Smooth muscle cell (in vitro differentiated cells): ENCODE data around the gene MAST3. TPM values are rescaled to one million over a fixed set of nuclear protein-coding genes. Genes with fewer than 3 reads are reported as not detected.

Source experiments
- DNase-seq: peaks from one replicate; lab custom pipeline; 2025; ENCODE audit not compliant: unreplicated experiment; lab: John Stamatoyannopoulos, UW
- H2AFZ ChIP-seq: fragments of 200-600 bp; sonication (generic); 2 replicates; pipeline ENCODE4 v1.6.0; 2016; ENCODE audit warnings: antibody characterized with exemption, low read depth, mild to moderate bottlenecking
- H3F3A ChIP-seq: fragments of 200-600 bp; sonication (generic); 2 replicates; pipeline ENCODE4 v1.6.0; 2017; ENCODE audit warnings: antibody characterized with exemption, low read depth
- H3K27ac ChIP-seq: fragments of 200-600 bp; sonication (generic); 2 replicates; pipeline ENCODE4 v1.5.1; 2016; ENCODE audit warnings: low read depth, mild to moderate bottlenecking
- H3K27me3 ChIP-seq: fragments of 200-600 bp; sonication (generic); 2 replicates; pipeline ENCODE4 v1.6.1; 2016; ENCODE audit warnings: low read depth, mild to moderate bottlenecking
- H3K36me3 ChIP-seq: fragments of 200-600 bp; sonication (generic); 2 replicates; pipeline ENCODE4 v1.5.1; 2016; ENCODE audit warnings: low read depth
- H3K4me1 ChIP-seq: fragments of 200-600 bp; sonication (generic); 2 replicates; pipeline ENCODE4 v1.5.1; 2016; ENCODE audit warnings: low read depth
- H3K4me2 ChIP-seq: fragments of 200-600 bp; sonication (generic); 2 replicates; pipeline ENCODE4 v1.6.0; 2016; ENCODE audit warnings: mild to moderate bottlenecking
- H3K4me3 ChIP-seq: fragments of 200-600 bp; sonication (generic); 2 replicates; pipeline ENCODE4 v1.5.1; 2016; ENCODE audit warnings: mild to moderate bottlenecking
- H3K79me2 ChIP-seq: fragments of 200-600 bp; sonication (generic); 2 replicates; pipeline ENCODE4 v1.6.0; 2016; ENCODE audit warnings: low read depth, mild to moderate bottlenecking
- H3K9ac ChIP-seq: fragments of 200-600 bp; sonication (generic); 2 replicates; pipeline ENCODE4 v1.6.0; 2016; ENCODE audit warnings: low read depth
- H3K9me3 ChIP-seq: fragments of 200-600 bp; sonication (generic); replicated peaks from 2 replicates; pipeline ENCODE4 v1.5.1; 2016; ENCODE audit warnings: low read depth
- H4K20me1 ChIP-seq: fragments of 200-600 bp; sonication (generic); 2 replicates; pipeline ENCODE4 v1.6.0; 2016; ENCODE audit warnings: low read depth
- WGBS: methylation state at CpG from one replicate; pipeline ENCODE4 v1.1.7; 2016; ENCODE audit warnings: low lambda C conversion rate; 5-methylcytosine and 5-hydroxymethylcytosine counted together
- polyA plus RNA-seq: library from polyadenylated mRNA; unstranded; fragments of >200 nt; fragmentation: Nextera tagmentation; extraction: Ambion mirVana; gene quantifications from 2 replicates; pipeline ENCODE4 v1.2.1, GENCODE V29; 2016
- total RNA-seq: library from RNA; depleted of rRNA; stranded (reverse); fragments of >200 nt; gene quantifications from 2 replicates; pipeline ENCODE4 v1.2.3, GENCODE V29; 2014
- TF ChIP-seq, protein P1 (sequence below): fragments of 200-600 bp; sonication (generic); IDR thresholded peaks from 2 replicates; pipeline ENCODE4 v1.5.1; 2017; ENCODE audit warnings: borderline replicate concordance, mild to moderate bottlenecking, antibody characterized with exemption; ENCODE audit not compliant: insufficient read depth, poor library complexity, severe bottlenecking

The MAST3 gene
- total and polyA plus RNA-seq, 2 experiments from 2014 or later: 4.3 TPM

DNA sequence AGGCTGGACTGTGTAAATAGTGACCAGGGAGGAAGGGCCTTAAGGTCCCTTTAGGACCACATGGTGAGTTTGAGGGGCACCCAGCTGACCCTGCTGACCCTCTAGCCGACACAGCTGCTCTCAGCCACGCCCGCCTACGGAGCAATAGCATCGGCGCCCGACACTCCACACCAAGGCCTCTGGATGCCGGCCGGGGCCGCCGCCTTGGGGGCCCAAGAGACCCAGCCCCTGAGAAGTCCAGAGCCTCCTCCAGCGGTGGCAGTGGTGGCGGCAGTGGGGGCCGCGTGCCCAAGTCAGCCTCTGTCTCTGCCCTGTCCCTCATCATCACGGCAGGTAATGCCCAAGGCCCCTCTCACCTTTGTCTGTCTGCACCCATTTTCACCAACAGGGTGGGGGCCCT lies 46.8 kb downstream of the MAST3 start:
- H3K27me3 ChIP-seq: no peaks in the 10 kb centered on the region
- no peaks in the 10 kb centered on the region for H3K36me3 ChIP-seq
- H2AFZ ChIP-seq: no peak overlapping the region
- no peak for DNase-seq
- H3K79me2 ChIP-seq: no peaks in the 10 kb centered on the region
- H3K4me3 ChIP-seq: no peak overlapping the region
- H3K4me1 ChIP-seq: no peaks in the 10 kb centered on the region
- WGBS: 96% methylated on average over 16 of the region's 16 CpGs
- H3K9ac ChIP-seq: no peak overlapping the region
- H4K20me1 ChIP-seq: no peaks in the 10 kb centered on the region
- no peaks in the 10 kb centered on the region for H3F3A ChIP-seq
- no peaks in the 10 kb centered on the region for H3K9me3 ChIP-seq
- H3K27ac ChIP-seq: no peak overlapping the region
- no peak overlapping the region for H3K4me2 ChIP-seq
- TF ChIP-seq, protein P1, sequence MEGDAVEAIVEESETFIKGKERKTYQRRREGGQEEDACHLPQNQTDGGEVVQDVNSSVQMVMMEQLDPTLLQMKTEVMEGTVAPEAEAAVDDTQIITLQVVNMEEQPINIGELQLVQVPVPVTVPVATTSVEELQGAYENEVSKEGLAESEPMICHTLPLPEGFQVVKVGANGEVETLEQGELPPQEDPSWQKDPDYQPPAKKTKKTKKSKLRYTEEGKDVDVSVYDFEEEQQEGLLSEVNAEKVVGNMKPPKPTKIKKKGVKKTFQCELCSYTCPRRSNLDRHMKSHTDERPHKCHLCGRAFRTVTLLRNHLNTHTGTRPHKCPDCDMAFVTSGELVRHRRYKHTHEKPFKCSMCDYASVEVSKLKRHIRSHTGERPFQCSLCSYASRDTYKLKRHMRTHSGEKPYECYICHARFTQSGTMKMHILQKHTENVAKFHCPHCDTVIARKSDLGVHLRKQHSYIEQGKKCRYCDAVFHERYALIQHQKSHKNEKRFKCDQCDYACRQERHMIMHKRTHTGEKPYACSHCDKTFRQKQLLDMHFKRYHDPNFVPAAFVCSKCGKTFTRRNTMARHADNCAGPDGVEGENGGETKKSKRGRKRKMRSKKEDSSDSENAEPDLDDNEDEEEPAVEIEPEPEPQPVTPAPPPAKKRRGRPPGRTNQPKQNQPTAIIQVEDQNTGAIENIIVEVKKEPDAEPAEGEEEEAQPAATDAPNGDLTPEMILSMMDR: no peak

DNA sequence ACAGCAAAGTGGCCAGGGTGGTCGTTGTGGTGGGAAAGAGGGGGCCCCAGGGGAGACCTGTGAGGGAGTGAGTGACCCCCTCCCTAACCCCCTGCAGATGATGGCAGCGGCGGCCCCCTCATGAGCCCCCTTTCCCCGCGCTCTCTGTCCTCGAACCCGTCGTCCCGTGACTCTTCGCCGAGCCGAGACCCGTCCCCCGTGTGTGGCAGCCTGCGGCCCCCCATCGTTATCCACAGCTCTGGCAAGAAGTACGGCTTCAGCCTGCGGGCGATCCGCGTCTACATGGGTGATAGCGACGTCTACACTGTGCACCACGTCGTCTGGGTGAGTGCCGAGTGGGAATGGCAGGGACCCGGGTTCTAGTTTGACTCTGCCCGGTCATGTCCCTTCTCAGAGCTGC lies 47.3 kb downstream of the MAST3 start:
- H3K79me2 ChIP-seq: no peaks in the 10 kb centered on the region
- no peaks in the 10 kb centered on the region for H3K9me3 ChIP-seq
- H2AFZ ChIP-seq: no peak overlapping the region
- no peak overlapping the region for H3K4me3 ChIP-seq
- H3K36me3 ChIP-seq: no peaks in the 10 kb centered on the region
- H3K4me1 ChIP-seq: no peaks in the 10 kb centered on the region
- H3F3A ChIP-seq: no peaks in the 10 kb centered on the region
- no peak overlapping the region for H3K4me2 ChIP-seq
- TF ChIP-seq, protein P1: no peak
- no peak overlapping the region for H3K27ac ChIP-seq
- H3K27me3 ChIP-seq: no peaks in the 10 kb centered on the region
- no peak for DNase-seq
- WGBS: 98% methylated on average over 21 of the region's 28 CpGs
- no peaks in the 10 kb centered on the region for H4K20me1 ChIP-seq
- no peak overlapping the region for H3K9ac ChIP-seq

DNA sequence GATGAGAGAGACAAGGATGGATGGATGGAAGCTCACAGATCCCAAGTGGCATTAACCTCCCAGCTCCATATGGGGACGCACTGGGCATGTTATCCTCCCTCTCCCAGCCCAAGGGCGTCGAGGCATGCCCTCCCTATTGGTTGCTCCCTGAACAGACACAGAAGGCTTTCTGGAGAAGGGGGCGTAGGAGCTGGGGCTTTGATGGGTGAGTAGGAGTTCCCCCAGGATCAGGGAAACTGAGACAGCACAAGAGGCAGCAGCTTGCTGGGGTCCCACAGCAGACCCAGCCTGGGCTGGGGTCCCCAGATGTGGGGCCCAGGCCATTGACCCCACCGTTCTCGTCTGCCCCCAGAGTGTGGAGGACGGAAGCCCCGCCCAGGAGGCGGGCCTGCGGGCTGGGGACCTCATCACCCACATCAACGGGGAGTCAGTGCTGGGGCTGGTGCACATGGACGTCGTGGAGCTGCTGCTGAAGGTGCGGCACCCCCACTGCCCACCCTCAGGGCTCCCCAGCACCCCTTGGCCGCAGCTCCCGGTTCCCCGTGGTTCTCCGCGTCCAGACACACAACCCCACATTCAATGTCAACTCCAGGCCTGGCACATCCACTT lies 47.9 kb downstream of the MAST3 start:
- no peaks in the 10 kb centered on the region for H3K36me3 ChIP-seq
- DNase-seq: no peak
- WGBS: 98% methylated on average over 11 of the region's 19 CpGs
- H3K27ac ChIP-seq: no peak overlapping the region
- no peak overlapping the region for H2AFZ ChIP-seq
- no peaks in the 10 kb centered on the region for H3K4me1 ChIP-seq
- no peaks in the 10 kb centered on the region for H3K79me2 ChIP-seq
- TF ChIP-seq, protein P1: no peak
- no peaks in the 10 kb centered on the region for H3K9me3 ChIP-seq
- no peaks in the 10 kb centered on the region for H3K27me3 ChIP-seq
- no peak overlapping the region for H3K4me2 ChIP-seq
- H3F3A ChIP-seq: no peaks in the 10 kb centered on the region
- H4K20me1 ChIP-seq: no peaks in the 10 kb centered on the region
- no peak overlapping the region for H3K4me3 ChIP-seq
- no peak overlapping the region for H3K9ac ChIP-seq

DNA sequence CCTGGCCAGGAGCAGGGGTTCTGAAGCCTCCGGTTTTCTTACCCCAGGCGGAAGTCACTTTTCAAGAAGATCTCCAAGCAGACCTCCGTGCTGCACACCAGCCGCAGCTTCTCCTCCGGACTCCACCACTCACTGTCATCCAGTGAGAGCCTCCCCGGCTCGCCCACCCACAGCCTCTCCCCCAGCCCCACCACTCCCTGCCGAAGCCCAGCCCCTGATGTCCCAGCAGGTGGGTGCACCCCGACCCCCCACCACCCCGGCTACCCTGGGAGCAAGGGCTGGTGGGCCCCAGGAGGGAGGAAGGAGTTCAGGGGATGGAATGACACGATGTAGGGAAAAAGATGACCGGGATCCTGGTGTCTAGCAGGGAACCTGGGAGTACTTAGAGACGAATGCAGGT lies 49.8 kb downstream of the MAST3 start:
- Histone ChIP-seq H3K9me3 (no peaks in the 10 kb centered on the region), H3K27me3 (no peaks in the 10 kb centered on the region), H3K9ac (no peak overlapping the region), H3K79me2 (no peaks in the 10 kb centered on the region), H3K27ac (no peak overlapping the region), H4K20me1 (no peaks in the 10 kb centered on the region), H3K4me3 (no peak overlapping the region), H2AFZ (no peak overlapping the region), H3K4me2 (no peak overlapping the region), H3K4me1 (no peaks in the 10 kb centered on the region), H3F3A (peaks cover 5% of the 10 kb centered on the region), H3K36me3 (no peaks in the 10 kb centered on the region)
- no peak for DNase-seq
- TF ChIP-seq, protein P1: no peak
- WGBS: 97% methylated on average over 13 of the region's 13 CpGs
